ENCODE data around the gene SPPL2A.

SPPL2A gene

GRCh38 chr15:50774450-50774849, 8.9 kb upstream of the SPPL2A start:
- FAIRE-seq, result no peak

GRCh38 chr15:50773389-50773788, 7.9 kb upstream of the SPPL2A start:
- DNase-seq (ENCODE audit: extremely low spot score, insufficient read length, low read depth) (no peak), FAIRE-seq (no peak)

More at GRCh38 chr15:50774450-50774849, 8.9 kb upstream of the SPPL2A start:
- no peak for DNase-seq (ENCODE audit: extremely low spot score, insufficient read length, low read depth)

GRCh38 chr15:50767332-50767861, 1.9 kb upstream of the SPPL2A start:
- DNase-seq (ENCODE audit: extremely low spot score, insufficient read length, low read depth) (no peak), FAIRE-seq (no peak)

GRCh38 chr15:50764461-50765194, 878 bp downstream of the SPPL2A start:
- FAIRE-seq, result peak; percentile 77
- DNase-seq (ENCODE audit: extremely low spot score, insufficient read length, low read depth), result peak; percentile 35

- no peak for DNase-seq (ENCODE audit: extremely low spot score, insufficient read length, low read depth)
- FAIRE-seq, result no peak
These were observed 6.7 kb downstream of the SPPL2A start for GRCh38 chr15:50758712-50759205.

- DNase-seq (ENCODE audit: extremely low spot score, insufficient read length, low read depth) (no peak), FAIRE-seq (no peak)
These were observed 12.0 kb downstream of the SPPL2A start for GRCh38 chr15:50753463-50753862.

- no peak for DNase-seq (ENCODE audit: extremely low spot score, insufficient read length, low read depth)
- FAIRE-seq, result no peak
These were observed 14.1 kb downstream of the SPPL2A start for GRCh38 chr15:50751394-50751793.

GRCh38 chr15:50750227-50750705, 15.2 kb downstream of the SPPL2A start:
- DNase-seq (ENCODE audit: extremely low spot score, insufficient read length, low read depth) (no peak), FAIRE-seq (no peak)

GRCh38 chr15:50747523-50747922, 18.0 kb downstream of the SPPL2A start:
- DNase-seq (ENCODE audit: extremely low spot score, insufficient read length, low read depth) (no peak), FAIRE-seq (no peak)

- DNase-seq (ENCODE audit: extremely low spot score, insufficient read length, low read depth), result no peak
- no peak for FAIRE-seq
These were observed 20.9 kb downstream of the SPPL2A start for GRCh38 chr15:50744601-50745000.

GRCh38 chr15:50740955-50741354, 24.6 kb downstream of the SPPL2A start:
- FAIRE-seq, result no peak
- no peak for DNase-seq (ENCODE audit: extremely low spot score, insufficient read length, low read depth)

- FAIRE-seq (no peak), DNase-seq (ENCODE audit: extremely low spot score, insufficient read length, low read depth) (no peak)
These were observed 28.7 kb downstream of the SPPL2A start for GRCh38 chr15:50736823-50737222.

- DNase-seq (ENCODE audit: extremely low spot score, insufficient read length, low read depth) (no peak), FAIRE-seq (no peak)
These were observed 30.4 kb downstream of the SPPL2A start for GRCh38 chr15:50735156-50735555.

- no peak for FAIRE-seq
These were observed 39.2 kb downstream of the SPPL2A start for GRCh38 chr15:50726315-50726714.

GRCh38 chr15:50718700-50719125, 46.8 kb downstream of the SPPL2A start:
- FAIRE-seq (no peak), DNase-seq (ENCODE audit: extremely low spot score, insufficient read length, low read depth) (no peak)

More at GRCh38 chr15:50726315-50726714, 39.2 kb downstream of the SPPL2A start:
- DNase-seq (ENCODE audit: extremely low spot score, insufficient read length, low read depth), result no peak

GRCh38 chr15:50712018-50712417, 53.5 kb downstream of the SPPL2A start:
- FAIRE-seq, result no peak

GRCh38 chr15:50710585-50710984, 54.9 kb downstream of the SPPL2A start:
- FAIRE-seq (no peak), DNase-seq (ENCODE audit: extremely low spot score, insufficient read length, low read depth) (no peak)

More at GRCh38 chr15:50712018-50712417, 53.5 kb downstream of the SPPL2A start:
- no peak for DNase-seq (ENCODE audit: extremely low spot score, insufficient read length, low read depth)

- DNase-seq (ENCODE audit: extremely low spot score, insufficient read length, low read depth) (no peak), FAIRE-seq (no peak)
These were observed 57.6 kb downstream of the SPPL2A start for GRCh38 chr15:50707878-50708427.

GRCh38 chr15:50702762-50703334, 62.7 kb downstream of the SPPL2A start:
- DNase-seq (ENCODE audit: extremely low spot score, insufficient read length, low read depth), result no peak

GRCh38 chr15:50698101-50698500, 67.4 kb downstream of the SPPL2A start:
- DNase-seq (ENCODE audit: extremely low spot score, insufficient read length, low read depth) (no peak), FAIRE-seq (no peak)

More at GRCh38 chr15:50702762-50703334, 62.7 kb downstream of the SPPL2A start:
- FAIRE-seq, result no peak

All from GM18507 (cell line).